Sigmoid colon (tissue), 4 donors: ENCODE data around the gene FASLG.

Source experiments
- POLR2AphosphoS5 ChIP-seq, 4 donors: sonication (generic); formaldehyde crosslinking; IDR thresholded peaks; one replicate each; pipeline ENCODE4 v1.6.1; 2017; ENCODE audit warnings: antibody characterized with exemption in 4 of 4
- TF ChIP-seq, protein P1 (sequence below), 4 experiments: fragments of 450-650 bp in 3 of 4; fragments of 200-600 bp in 1 of 4; IDR thresholded peaks; one replicate each; pipeline ENCODE4 v1.5.1; 2016 to 2019; ENCODE audit warnings: antibody characterized with exemption in 4 of 4, mild to moderate bottlenecking in 3 of 4, moderate library complexity in 2 of 4

DNA sequence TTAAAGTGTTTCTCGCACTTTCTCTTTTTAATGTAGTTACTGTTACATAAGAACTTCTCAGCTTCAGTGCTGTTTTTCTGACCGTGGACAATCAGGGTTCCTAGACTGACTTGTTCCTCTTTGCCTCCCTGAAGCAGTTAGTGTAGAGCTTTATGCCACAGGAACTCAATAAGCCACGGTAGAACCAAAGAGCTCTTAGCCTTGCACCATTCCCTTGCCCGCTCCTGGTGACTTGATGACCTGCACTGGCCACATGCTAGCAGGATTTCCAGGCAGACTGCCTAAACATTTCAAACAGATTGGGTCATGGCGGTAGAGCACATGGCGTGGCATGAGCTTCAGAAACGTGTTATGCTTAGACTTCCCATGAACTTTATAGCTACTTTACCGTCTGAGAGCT is 18.8 kb upstream of the FASLG start:
- TF ChIP-seq, protein P1, sequence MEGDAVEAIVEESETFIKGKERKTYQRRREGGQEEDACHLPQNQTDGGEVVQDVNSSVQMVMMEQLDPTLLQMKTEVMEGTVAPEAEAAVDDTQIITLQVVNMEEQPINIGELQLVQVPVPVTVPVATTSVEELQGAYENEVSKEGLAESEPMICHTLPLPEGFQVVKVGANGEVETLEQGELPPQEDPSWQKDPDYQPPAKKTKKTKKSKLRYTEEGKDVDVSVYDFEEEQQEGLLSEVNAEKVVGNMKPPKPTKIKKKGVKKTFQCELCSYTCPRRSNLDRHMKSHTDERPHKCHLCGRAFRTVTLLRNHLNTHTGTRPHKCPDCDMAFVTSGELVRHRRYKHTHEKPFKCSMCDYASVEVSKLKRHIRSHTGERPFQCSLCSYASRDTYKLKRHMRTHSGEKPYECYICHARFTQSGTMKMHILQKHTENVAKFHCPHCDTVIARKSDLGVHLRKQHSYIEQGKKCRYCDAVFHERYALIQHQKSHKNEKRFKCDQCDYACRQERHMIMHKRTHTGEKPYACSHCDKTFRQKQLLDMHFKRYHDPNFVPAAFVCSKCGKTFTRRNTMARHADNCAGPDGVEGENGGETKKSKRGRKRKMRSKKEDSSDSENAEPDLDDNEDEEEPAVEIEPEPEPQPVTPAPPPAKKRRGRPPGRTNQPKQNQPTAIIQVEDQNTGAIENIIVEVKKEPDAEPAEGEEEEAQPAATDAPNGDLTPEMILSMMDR (IDR thresholded peaks at IDR 0.05), result no peak
- TF ChIP-seq POLR2AphosphoS5 (IDR thresholded peaks at IDR 0.05), result no peak
